T-cell (primary cell): Measurements from ENCODE around the gene CNDP2. TPM values are rescaled to one million over a fixed set of nuclear protein-coding genes. Genes with fewer than 3 reads are reported as not detected.

Source experiments
- ATAC-seq, 4 experiments: fragments of 200-7000 bp in 3 of 4; fragments of 150-1000 bp in 1 of 4; cut with Tn5 transposase; replicated peaks in 1 of 4; 1 replicate in 3 of 4; 2 replicates in 1 of 4; pipeline ENCODE4 v1.10.0; 2021; ENCODE audit warnings: moderate library complexity in 3 of 4, mild to moderate bottlenecking in 2 of 4, moderate number of reproducible peaks in 1 of 4
- CTCF ChIA-PET, 2 donors: fragments of 300-600 bp; sonication (Branson Sonifier 250); formaldehyde crosslinking; loops; one replicate each; lab custom pipeline; 2022; ENCODE audit warnings: antibody characterized with exemption in 2 of 2; lab: Charles Lee
- POLR2A ChIA-PET, 2 donors: fragments of 300-600 bp; sonication (Branson Sonifier 250); formaldehyde crosslinking; loops; one replicate each; lab custom pipeline; 2022; ENCODE audit warnings: antibody characterized with exemption in 2 of 2; lab: Charles Lee
- DNase-seq, 35 experiments: peaks; one replicate each; pipeline versions ENCODE4 v3.0.0 to v3.0.0-alpha.2; 2013 to 2023
- H3K27ac ChIP-seq: one replicate; pipeline ENCODE4 v1.5.1; 2013; ENCODE audit warnings: low read length
- H3K27me3 ChIP-seq, 2 experiments: replicated peaks in 1 of 2; 1 replicate in 1 of 2; 2 replicates in 1 of 2; pipeline versions ENCODE4 v1.6.1 to v1.7.0; 2013; ENCODE audit warnings: low read length in 1 of 2, mixed read lengths in 1 of 2; ENCODE audit not compliant: control insufficient read depth in 2 of 2, insufficient read depth in 2 of 2; ENCODE audit errors: extremely low read depth in 1 of 2
- H3K36me3 ChIP-seq, 2 donors: 1 replicate in 1 of 2; 2 replicates in 1 of 2; pipeline versions ENCODE4 v1.6.1 to v1.7.0; 2013; ENCODE audit warnings: low read length in 1 of 2; ENCODE audit not compliant: control insufficient read depth in 2 of 2, insufficient read depth in 1 of 2; ENCODE audit errors: extremely low read depth in 1 of 2
- H3K4me1 ChIP-seq, 2 experiments: 1 replicate in 1 of 2; 2 replicates in 1 of 2; pipeline versions ENCODE4 v1.6.1 to v1.7.0; 2013; ENCODE audit warnings: low read length in 2 of 2, mixed read lengths in 1 of 2; ENCODE audit not compliant: insufficient read depth in 2 of 2, control insufficient read depth in 1 of 2; ENCODE audit errors: extremely low read depth in 1 of 2
- H3K4me3 ChIP-seq, 2 donors: 1 replicate in 1 of 2; 2 replicates in 1 of 2; pipeline versions ENCODE4 v1.5.1 to v1.7.0; 2013; ENCODE audit warnings: mild to moderate bottlenecking in 2 of 2, low read length in 1 of 2, moderate library complexity in 1 of 2; ENCODE audit not compliant: control insufficient read depth in 1 of 2; ENCODE audit errors: extremely low read depth in 1 of 2
- H3K9me3 ChIP-seq: 2 replicates; pipeline ENCODE4 v1.7.0; 2013
- H3K27ac Mint-ChIP-seq, 2 donors: one replicate each; pipeline ENCODE4 v1.8.0; 2020 to 2021; ENCODE audit warnings: mild to moderate bottlenecking in 2 of 2, mixed read lengths in 2 of 2
- H3K27me3 Mint-ChIP-seq, 2 donors: one replicate each; pipeline ENCODE4 v1.8.0; 2021 to 2022; ENCODE audit warnings: mixed read lengths in 2 of 2
- H3K36me3 Mint-ChIP-seq: one replicate; pipeline ENCODE4 v1.8.0; 2021; ENCODE audit warnings: mixed read lengths
- H3K4me1 Mint-ChIP-seq, 3 donors: one replicate each; pipeline ENCODE4 v1.8.0; 2020 to 2022; ENCODE audit warnings: mixed read lengths in 3 of 3, mild to moderate bottlenecking in 1 of 3
- H3K4me3 Mint-ChIP-seq, 3 donors: one replicate each; pipeline ENCODE4 v1.8.0; 2020 to 2022; ENCODE audit warnings: mild to moderate bottlenecking in 3 of 3, mixed read lengths in 3 of 3, moderate library complexity in 3 of 3
- H3K9me3 Mint-ChIP-seq, 3 donors: one replicate each; pipeline ENCODE4 v1.8.0; 2020 to 2022; ENCODE audit warnings: mixed read lengths in 3 of 3
- WGBS: methylation state at CpG from one replicate; pipeline ENCODE4 v1.1.5; 2013; ENCODE audit warnings: missing lambda C conversion rate; ENCODE audit not compliant: insufficient coverage; 5-methylcytosine and 5-hydroxymethylcytosine counted together
- total RNA-seq, 35 experiments: library from RNA in 6 of 35; stranded (reverse) in 6 of 35; fragments of 120-200 nt in 1 of 35; gene quantifications; one replicate each; pipeline versions ENCODE4 v1.2.1 to v1.2.4 and lab custom pipeline; 2013 to 2026

Gene CNDP2
- total RNA-seq (100 to 1,000 TPM; 113 to 150 (median 137) TPM), total RNA-seq (lab: John Stamatoyannopoulos, UW) (46.2 to 167 (median 95.9) reads per million in 29 experiments)
- total RNA-seq (2013): 81.0 TPM

DNA sequence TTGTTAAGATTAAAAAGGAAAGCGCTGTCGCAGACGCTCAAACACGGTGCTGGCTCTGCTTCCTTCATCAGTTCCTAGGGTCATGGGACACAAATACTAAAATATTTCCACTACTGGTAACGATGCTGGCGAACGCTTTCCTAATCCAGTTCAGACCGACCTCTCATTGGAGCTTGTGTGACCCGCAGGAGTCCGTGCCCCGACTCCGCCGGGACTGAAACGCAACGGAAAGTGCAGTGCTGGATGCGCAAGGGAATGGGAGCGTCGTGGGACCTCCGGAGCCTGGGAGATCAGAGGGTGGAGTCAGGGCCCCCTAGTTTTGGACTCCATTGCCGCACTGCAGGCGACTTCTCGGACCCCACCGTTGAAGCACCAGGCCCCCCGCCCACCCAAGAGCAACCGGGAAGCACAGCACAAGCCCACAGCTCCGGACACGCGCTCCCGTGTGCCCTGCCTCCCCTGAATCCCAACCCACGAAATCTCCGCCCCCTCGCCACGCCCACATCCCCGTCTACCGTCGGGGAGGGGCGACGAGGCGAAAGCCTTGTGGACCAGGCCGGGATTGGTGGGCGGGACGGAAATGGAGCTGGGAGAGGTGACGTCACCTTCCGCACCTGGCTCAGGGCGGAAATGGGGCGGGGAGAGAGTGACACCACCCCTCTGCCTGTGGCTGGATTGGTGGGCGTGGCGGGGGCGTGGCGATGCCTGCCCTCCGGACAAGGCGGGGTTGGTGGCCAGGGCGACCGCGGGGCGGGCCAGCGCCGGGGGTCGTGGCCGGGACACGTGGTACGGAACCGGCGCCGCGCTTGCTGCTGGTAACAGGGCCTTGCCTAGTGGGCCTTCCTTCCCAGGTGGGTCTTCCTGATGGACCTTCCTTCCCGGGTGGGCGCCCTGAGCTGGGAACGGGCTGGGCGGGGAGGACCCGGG, at the start of gene CNDP2:
CNDP2 (plus strand) TSS at position 783 of the 927 bp plus-strand sequence. CDS start 3,611 bp downstream, outside the sequence.
- Histone ChIP-seq H3K9me3 (no peaks in the 10 kb centered on the region), H3K36me3 (no peaks in the 10 kb centered on the region), H3K27me3 (no peaks in the 10 kb centered on the region), H3K27ac (peak within 1 kb of the TSS; percentile 92), H3K4me1 (peaks cover 29 to 45% of the 10 kb centered on the region in 2 experiments), H3K4me3 (peak within 1 kb of the TSS; percentile 76 to 78)
- Mint-ChIP-seq H3K4me1 (peaks cover 43 to 47% (median 46%) of the 10 kb centered on the region in 3 donors), H3K4me3 (peak within 1 kb of the TSS; percentile 95 to 98 (median 96)), H3K9me3 (no peaks in the 10 kb centered on the region), H3K36me3 (peaks cover 4% of the 10 kb centered on the region), H3K27me3 (no peaks in the 10 kb centered on the region), H3K27ac (peak within 1 kb of the TSS; percentile 90 to 99)
- ChIA-PET CTCF (interaction anchor here (0.6 to 7.2 kb wide), 11 partner anchors 97 to 342 kb away, joined by 3 to 95 read pairs (median 5); no protein-coding TSS in a partner anchor), POLR2A (interaction anchor here (0.7 to 1.5 kb wide), 4 partner anchors 102 to 710 kb away, joined by 3 to 5 read pairs (median 4); partner anchors contain the start of gene ZNF407 (in 1 of the 2))
- peak; percentile 74 to 77 (median 76) for ATAC-seq
- 0% methylated on average over 54 of the region's 71 CpGs for WGBS
- peak; percentile 90 to 99 (median 95) for DNase-seq

GRCh38 chr18:74446631-74447403, 49.3 kb upstream of the CNDP2 start:
- DNase-seq (no peak), ATAC-seq (peak in 1 of 4 experiments; percentile 19)
- Mint-ChIP-seq H3K4me1 (peaks cover 0 to 5% (median 0%) of the 10 kb centered on the region in 3 donors), H3K27me3 (peaks cover 0 to 5% of the 10 kb centered on the region in 2 donors), H3K36me3 (no peaks in the 10 kb centered on the region), H3K27ac (no peak overlapping the region), H3K4me3 (no peak overlapping the region), H3K9me3 (no peaks in the 10 kb centered on the region)
- peaks cover 0 to 37% of the 10 kb centered on the region in 2 experiments for H3K27me3 ChIP-seq
- CTCF ChIA-PET: interaction anchor here in 1 of 2 donors (0.6 kb wide), 1 partner anchor 38 kb away, joined by 4 read pairs; no protein-coding TSS in a partner anchor
- POLR2A ChIA-PET: no interaction called here
- no peaks in the 10 kb centered on the region for H3K36me3 ChIP-seq
- H3K9me3 ChIP-seq: no peaks in the 10 kb centered on the region
- no peak overlapping the region for H3K27ac ChIP-seq
- 90% methylated on average over 33 of the region's 38 CpGs for WGBS
- H3K4me3 ChIP-seq: no peak overlapping the region
- no peaks in the 10 kb centered on the region for H3K4me1 ChIP-seq

- Mint-ChIP-seq H3K27me3 (peaks cover 0 to 5% of the 10 kb centered on the region in 2 donors), H3K4me3 (no peak overlapping the region), H3K36me3 (no peaks in the 10 kb centered on the region), H3K4me1 (peaks cover 0 to 5% (median 0%) of the 10 kb centered on the region in 3 donors), H3K27ac (no peak overlapping the region), H3K9me3 (no peaks in the 10 kb centered on the region)
- POLR2A ChIA-PET: no interaction called here
- Histone ChIP-seq H3K4me1 (no peaks in the 10 kb centered on the region), H3K9me3 (no peaks in the 10 kb centered on the region), H3K27ac (no peak overlapping the region), H3K4me3 (no peak overlapping the region), H3K36me3 (no peaks in the 10 kb centered on the region), H3K27me3 (peaks cover 0 to 37% of the 10 kb centered on the region in 2 experiments)
- ATAC-seq (no peak), DNase-seq (no peak)
- CTCF ChIA-PET: no interaction called here
- WGBS: 83% methylated on average over 10 of the region's 16 CpGs
Observed at GRCh38 chr18:74447404-74448152, 48.6 kb upstream of the CNDP2 start.

- ATAC-seq: no peak
- Mint-ChIP-seq H3K36me3 (no peaks in the 10 kb centered on the region), H3K27ac (no peak overlapping the region)
Observed at GRCh38 chr18:74450626-74451025, 45.5 kb upstream of the CNDP2 start.

GRCh38 chr18:74451148-74451547, 45.0 kb upstream of the CNDP2 start:
- Histone ChIP-seq H3K36me3 (no peaks in the 10 kb centered on the region), H3K4me3 (no peak overlapping the region), H3K27me3 (peaks cover 2 to 44% of the 10 kb centered on the region in 2 experiments), H3K27ac (no peak overlapping the region), H3K4me1 (peaks cover under 1 to 2% of the 10 kb centered on the region in 2 experiments), H3K9me3 (no peaks in the 10 kb centered on the region)
- Mint-ChIP-seq H3K27me3 (peaks cover 11 to 32% of the 10 kb centered on the region in 2 donors), H3K4me3 (no peak overlapping the region), H3K36me3 (no peaks in the 10 kb centered on the region), H3K9me3 (no peaks in the 10 kb centered on the region), H3K27ac (no peak overlapping the region), H3K4me1 (peaks cover 0 to 2% (median 0%) of the 10 kb centered on the region in 3 donors)
- DNase-seq: no peak
- ChIA-PET CTCF (interaction anchor here (0.7 to 1.0 kb wide), 2 partner anchors 42 to 914 kb away, joined by 3 to 4 read pairs; no protein-coding TSS in a partner anchor), POLR2A (interaction anchor here in 1 of 2 donors (0.6 kb wide), 1 partner anchor 24 kb away, joined by 3 read pairs; no protein-coding TSS in a partner anchor)
- ATAC-seq: no peak
- 89% methylated on average over 9 of the region's 11 CpGs for WGBS

More at GRCh38 chr18:74450626-74451025, 45.5 kb upstream of the CNDP2 start:
- no peak overlapping the region for H3K4me3 Mint-ChIP-seq
- Histone ChIP-seq H3K27ac (no peak overlapping the region), H3K4me3 (no peak overlapping the region), H3K36me3 (no peaks in the 10 kb centered on the region), H3K4me1 (no peaks in the 10 kb centered on the region), H3K9me3 (no peaks in the 10 kb centered on the region), H3K27me3 (peaks cover 0 to 46% of the 10 kb centered on the region in 2 experiments)
- H3K27me3 Mint-ChIP-seq: peaks cover 11 to 28% of the 10 kb centered on the region in 2 donors
- POLR2A ChIA-PET: interaction anchor here in 1 of 2 donors (0.6 kb wide), 1 partner anchor 24 kb away, joined by 3 read pairs; no protein-coding TSS in a partner anchor
- no peaks in the 10 kb centered on the region for H3K9me3 Mint-ChIP-seq
- DNase-seq: no peak
- CTCF ChIA-PET: interaction anchor here in 1 of 2 donors (1.0 kb wide), 1 partner anchor 43 kb away, joined by 4 read pairs; no protein-coding TSS in a partner anchor
- peaks cover 0 to 5% (median 0%) of the 10 kb centered on the region in 3 donors for H3K4me1 Mint-ChIP-seq
- 94% methylated on average over 7 of the region's 7 CpGs for WGBS
